ENCODE data around the gene UBR7.

The UBR7 gene

DNA sequence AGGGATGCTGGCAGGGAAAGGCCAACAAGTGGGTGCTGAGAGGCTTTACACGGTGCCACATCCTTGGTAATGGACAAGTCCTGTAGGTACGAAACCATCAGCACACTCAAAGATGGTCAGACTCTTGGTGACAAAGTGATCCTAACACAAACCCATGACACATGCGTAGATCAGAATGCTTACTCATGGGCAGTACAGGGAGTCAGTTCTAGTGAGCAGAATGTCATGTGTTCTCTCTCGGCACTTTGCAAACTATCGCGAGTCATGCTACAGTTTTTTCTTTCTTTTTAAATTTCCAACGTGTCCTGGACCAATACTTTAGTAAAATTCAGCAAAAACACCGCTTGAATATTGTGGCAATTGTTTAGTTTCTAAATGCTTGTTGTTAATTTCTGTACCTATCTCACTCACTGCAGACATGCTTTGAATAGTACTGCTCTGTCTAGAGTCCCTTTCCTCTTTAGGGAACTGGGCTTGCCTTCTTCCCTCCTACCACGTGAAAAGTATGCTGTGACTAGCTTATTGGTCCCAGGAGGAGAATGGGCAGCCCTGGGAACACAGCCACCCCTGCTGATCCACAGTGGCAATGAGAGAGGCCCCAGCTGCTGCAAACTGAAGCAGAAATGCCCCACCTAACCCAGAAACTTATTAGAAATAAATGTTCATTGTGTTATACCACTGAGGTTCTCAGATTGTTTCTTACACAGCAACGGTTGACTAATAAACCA, 62.4 kb downstream of the UBR7 start:
- TF ChIP-seq, protein P1, sequence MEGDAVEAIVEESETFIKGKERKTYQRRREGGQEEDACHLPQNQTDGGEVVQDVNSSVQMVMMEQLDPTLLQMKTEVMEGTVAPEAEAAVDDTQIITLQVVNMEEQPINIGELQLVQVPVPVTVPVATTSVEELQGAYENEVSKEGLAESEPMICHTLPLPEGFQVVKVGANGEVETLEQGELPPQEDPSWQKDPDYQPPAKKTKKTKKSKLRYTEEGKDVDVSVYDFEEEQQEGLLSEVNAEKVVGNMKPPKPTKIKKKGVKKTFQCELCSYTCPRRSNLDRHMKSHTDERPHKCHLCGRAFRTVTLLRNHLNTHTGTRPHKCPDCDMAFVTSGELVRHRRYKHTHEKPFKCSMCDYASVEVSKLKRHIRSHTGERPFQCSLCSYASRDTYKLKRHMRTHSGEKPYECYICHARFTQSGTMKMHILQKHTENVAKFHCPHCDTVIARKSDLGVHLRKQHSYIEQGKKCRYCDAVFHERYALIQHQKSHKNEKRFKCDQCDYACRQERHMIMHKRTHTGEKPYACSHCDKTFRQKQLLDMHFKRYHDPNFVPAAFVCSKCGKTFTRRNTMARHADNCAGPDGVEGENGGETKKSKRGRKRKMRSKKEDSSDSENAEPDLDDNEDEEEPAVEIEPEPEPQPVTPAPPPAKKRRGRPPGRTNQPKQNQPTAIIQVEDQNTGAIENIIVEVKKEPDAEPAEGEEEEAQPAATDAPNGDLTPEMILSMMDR (IDR thresholded peaks at IDR 0.05; ENCODE audit: extremely low read depth, missing control alignments), result no peak
- no peak for DNase-seq (ENCODE audit: low spot score)

DNA sequence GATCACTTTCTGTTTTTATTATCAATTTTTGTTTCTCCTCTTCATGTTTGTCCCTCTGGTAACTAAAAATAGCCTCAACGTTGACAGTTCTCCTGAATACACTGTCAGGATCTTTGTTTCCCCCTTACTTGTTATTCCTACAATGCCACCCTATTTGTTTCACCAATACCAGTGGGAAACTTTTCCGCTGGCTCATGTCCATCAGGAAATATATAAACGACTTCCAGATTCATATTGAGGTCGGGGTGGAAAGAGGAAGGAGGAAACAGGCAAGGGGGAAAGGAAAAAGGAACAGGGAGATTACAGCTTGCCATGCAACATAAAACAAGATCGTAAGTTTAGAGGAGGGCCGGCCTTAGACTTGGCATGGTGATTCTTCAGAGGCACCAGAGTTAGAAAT, 64.1 kb downstream of the UBR7 start:
- TF ChIP-seq, protein P1 (IDR thresholded peaks at IDR 0.05; ENCODE audit: extremely low read depth, missing control alignments), result no peak

DNA sequence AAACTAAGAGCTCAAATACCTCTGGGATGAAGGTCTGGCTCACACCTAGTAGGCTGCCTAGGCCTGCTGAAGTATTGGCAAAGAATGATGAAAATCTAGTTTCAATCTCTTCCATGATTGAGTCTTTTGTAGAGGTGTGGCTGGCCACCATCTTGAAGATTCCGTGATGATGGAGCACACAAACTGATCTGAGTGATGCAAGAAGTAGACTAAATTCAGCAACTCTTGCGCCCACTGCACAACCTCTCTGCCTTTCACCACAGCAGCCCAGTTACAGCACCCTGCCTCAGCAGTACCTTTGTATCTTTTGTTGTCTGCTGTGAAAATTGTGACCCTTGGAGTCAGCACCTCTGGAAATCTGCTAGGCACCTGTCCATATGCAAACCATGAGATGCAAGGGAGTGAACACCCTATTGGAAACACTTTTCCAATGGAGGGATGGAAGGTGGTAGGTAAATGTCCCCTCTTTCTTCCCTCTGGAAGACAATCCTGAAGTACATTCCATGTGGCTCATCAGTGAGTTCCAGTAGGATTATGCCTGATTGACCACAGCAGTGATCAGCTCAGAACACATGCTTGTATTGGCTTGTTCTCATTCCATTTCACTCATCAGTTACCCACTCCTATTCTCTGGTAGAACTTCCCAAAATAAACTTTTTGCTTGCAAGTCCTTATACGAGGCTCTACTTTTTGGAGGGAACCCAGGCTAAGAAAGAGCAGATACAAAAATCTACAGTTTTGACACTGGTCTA, 67.2 kb downstream of the UBR7 start:
- DNase-seq (ENCODE audit: low spot score), result no peak
- TF ChIP-seq, protein P1 (IDR thresholded peaks at IDR 0.05; ENCODE audit: extremely low read depth, missing control alignments), result no peak

More for the DNA sequence above, 64.1 kb downstream of the UBR7 start:
- no peak for DNase-seq (ENCODE audit: low spot score)

DNA sequence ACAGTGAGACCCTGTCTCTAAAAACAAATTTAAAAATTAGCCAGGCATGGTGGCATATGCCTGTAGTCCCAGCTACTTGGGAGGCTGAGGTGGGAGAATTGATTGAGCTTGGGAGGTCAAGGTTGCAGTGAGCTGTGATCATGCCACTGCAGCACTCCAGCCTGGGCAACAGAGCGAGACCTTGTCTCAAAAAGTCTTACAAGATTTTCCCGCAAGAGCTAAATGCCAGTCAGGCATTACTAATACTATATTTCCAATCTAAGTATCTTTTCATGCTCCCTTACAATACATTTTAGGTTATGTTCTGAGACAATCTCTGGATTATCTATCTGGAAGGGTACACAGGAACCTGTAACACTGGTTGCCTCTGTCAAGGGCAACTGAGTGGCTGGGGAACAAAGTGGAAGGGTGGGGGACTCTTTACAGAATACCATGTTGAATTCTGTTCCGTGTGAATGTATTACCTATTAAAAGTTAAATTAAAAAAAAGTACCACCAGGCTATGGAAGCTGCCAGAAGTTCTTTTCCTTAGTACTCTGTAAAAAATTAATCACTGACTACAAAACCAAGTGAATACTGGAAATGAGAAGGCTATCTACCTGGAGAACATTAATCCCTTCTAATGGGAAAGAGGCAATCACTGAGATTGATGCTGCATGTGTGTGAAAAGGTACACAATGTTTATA, 69.1 kb downstream of the UBR7 start:
- TF ChIP-seq, protein P1 (IDR thresholded peaks at IDR 0.05; ENCODE audit: extremely low read depth, missing control alignments), result no peak

More for the DNA sequence above, 69.1 kb downstream of the UBR7 start:
- DNase-seq (ENCODE audit: low spot score), result no peak

All from GM20000 (cell line).